GM13977 (cell line): Measurements from ENCODE around the gene MTHFD1L.
A peak's percentile ranks its signal among the peaks of the same experiment; 100 is the strongest.

Experiments
- DNase-seq: peaks from one replicate; pipeline ENCODE4 v3.0.0; 2012; ENCODE audit warnings: low spot score
- in situ Hi-C: fragments of 300-500 bp; cut with MboI; formaldehyde crosslinking; loops from one replicate; pipeline ENCODE4 v1.12.0; 2022; ENCODE audit warnings: low sequenced_read_pairs, low pct_unique_long_range_greater_than_20kb, mixed read lengths, inconsistent platforms; ENCODE audit not compliant: unreplicated experiment
- TF ChIP-seq, protein P1 (sequence below): IDR thresholded peaks from 2 replicates; pipeline ENCODE4 v1.5.1; 2012; ENCODE audit warnings: mild to moderate bottlenecking, control low read depth; ENCODE audit not compliant: insufficient read depth; ENCODE audit errors: extremely low read depth, missing control alignments

MTHFD1L gene

DNA sequence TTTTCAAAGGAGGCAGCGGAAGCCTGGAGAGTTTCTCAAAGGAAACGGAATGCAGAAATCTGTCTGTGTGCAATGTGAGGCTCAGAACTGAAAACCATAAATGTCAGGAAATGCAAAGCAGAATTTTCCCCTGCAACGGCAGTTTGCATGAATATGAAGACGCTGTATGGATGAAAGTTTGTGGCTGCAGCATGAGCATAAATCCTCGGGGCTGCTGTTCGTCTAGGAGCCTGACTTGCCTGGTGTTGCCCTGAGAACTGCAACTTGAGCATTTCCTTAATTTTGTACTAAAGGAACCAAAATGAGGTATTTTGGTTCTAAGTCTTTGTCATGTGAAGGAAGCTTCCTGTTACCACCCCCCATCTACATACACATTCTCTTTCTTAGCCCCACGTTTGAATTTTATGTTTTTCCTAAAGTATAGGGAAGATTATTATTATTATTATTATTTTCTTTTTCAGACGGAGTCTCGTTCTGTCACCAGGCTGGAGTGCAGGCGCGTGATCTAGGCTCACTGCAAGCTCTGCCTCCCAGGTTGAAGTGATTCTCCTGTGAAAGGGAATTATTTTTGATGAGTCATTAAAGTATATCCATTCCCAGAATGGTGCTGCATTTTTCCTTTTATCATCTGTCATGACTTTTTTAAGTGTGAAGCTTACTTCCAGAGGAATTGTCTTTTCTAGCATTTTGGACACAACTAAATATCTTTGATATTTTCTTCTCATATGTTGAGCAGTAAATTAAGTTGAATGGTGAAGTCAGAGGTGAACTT lies 33.1 kb downstream of the MTHFD1L start:
- no peak for DNase-seq
- TF ChIP-seq, protein P1, sequence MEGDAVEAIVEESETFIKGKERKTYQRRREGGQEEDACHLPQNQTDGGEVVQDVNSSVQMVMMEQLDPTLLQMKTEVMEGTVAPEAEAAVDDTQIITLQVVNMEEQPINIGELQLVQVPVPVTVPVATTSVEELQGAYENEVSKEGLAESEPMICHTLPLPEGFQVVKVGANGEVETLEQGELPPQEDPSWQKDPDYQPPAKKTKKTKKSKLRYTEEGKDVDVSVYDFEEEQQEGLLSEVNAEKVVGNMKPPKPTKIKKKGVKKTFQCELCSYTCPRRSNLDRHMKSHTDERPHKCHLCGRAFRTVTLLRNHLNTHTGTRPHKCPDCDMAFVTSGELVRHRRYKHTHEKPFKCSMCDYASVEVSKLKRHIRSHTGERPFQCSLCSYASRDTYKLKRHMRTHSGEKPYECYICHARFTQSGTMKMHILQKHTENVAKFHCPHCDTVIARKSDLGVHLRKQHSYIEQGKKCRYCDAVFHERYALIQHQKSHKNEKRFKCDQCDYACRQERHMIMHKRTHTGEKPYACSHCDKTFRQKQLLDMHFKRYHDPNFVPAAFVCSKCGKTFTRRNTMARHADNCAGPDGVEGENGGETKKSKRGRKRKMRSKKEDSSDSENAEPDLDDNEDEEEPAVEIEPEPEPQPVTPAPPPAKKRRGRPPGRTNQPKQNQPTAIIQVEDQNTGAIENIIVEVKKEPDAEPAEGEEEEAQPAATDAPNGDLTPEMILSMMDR: no peak
- in situ Hi-C loops: no loop called here

DNA sequence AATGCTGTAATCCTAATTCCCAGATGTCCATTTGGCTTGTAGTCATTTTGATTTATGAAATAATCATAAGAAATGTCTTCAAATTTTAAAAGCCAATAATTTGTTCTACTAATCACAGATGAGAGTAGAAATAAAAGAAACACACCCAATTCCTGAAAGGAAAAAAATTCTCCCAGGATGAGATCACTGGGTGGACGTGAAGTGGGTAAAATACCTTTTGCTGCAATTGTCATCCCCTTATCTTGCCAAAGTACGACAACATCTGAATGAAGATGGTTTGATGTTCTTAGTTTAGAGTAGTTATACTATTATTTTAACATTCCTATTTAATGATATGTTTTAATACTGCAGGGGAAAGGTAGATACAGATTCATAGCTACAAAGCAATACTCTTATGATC lies 33.7 kb downstream of the MTHFD1L start:
- TF ChIP-seq, protein P1: no peak
- in situ Hi-C loops: no loop called here
- DNase-seq: no peak

DNA sequence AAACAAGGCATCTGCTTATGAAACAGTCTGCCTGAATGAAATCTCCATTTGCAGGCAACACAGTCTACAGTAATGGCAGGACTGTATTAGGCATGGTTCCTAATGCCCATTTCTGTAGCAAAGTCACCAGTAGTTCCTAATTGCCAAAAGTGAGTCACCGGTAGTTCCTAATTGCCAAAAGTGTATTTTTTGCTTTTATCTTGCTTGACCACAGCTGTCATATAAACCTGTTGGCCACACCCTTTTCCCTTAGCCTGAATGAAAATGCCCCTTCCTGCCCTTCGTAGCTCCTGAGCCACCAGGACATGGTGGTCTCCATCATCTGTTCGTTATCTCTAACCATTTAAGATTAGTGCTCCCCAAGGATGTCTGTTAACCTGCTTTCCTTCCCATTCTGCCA lies 34.5 kb downstream of the MTHFD1L start:
- DNase-seq: no peak
- in situ Hi-C loops: loop anchor here (10.0 kb wide), 1 partner anchor 435 kb away; no protein-coding TSS in a partner anchor
- TF ChIP-seq, protein P1: no peak

DNA sequence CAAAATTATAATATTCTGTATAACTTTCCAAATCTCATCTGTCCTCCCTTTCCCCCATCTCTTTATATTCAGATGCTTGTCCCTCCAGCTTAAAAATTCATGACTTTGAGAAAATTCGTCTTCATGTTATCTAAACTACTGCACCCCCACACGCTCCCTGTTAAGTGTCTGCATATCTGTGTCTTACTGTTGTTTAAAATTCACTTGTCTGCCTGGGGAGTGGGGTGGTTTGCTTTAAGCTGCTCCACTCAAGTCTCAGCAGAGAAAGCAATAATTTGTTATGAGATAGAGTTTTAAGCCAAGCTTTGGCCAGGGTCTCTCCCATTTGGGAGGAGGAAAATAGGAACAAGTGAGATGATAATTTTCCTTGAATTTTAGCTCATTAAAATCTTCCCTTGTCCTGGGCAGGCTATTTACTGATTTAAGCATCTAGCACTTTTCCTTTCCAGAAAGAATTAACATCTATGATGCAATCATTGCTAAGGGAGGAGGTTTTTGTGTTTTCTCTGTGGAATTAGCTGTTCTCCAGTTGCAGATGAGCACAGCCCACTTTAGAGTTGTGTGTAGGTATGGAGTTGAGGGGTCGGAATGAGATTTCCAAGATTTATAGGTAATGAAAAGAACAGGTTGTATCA lies 36.8 kb downstream of the MTHFD1L start:
- in situ Hi-C loops: loop anchor here (10.0 kb wide), 1 partner anchor 433 kb away; no protein-coding TSS in a partner anchor
- TF ChIP-seq, protein P1: no peak
- no peak for DNase-seq

DNA sequence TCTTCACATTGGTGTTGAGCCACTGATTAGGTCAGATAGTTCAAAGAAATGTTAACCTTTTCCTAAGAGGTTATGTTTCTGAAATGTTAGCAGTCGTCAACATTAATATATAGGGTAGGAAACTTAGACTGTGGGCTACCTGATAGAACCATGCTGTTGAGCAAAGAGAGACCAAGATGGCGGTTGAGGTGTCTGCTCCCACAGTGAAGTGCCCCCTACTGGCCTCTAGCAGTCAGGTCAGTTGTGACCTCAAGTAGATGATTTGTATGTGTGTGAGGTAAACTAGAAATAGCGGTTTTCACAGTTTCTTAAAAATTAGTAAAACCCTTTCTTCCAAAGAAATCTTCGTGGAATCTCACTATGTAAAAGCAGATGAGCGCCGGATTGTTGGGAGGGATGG lies 40.3 kb downstream of the MTHFD1L start:
- no peak for DNase-seq
- in situ Hi-C loops: loop anchor here (10.0 kb wide), 1 partner anchor 429 kb away; no protein-coding TSS in a partner anchor
- TF ChIP-seq, protein P1: peak; percentile 29

DNA sequence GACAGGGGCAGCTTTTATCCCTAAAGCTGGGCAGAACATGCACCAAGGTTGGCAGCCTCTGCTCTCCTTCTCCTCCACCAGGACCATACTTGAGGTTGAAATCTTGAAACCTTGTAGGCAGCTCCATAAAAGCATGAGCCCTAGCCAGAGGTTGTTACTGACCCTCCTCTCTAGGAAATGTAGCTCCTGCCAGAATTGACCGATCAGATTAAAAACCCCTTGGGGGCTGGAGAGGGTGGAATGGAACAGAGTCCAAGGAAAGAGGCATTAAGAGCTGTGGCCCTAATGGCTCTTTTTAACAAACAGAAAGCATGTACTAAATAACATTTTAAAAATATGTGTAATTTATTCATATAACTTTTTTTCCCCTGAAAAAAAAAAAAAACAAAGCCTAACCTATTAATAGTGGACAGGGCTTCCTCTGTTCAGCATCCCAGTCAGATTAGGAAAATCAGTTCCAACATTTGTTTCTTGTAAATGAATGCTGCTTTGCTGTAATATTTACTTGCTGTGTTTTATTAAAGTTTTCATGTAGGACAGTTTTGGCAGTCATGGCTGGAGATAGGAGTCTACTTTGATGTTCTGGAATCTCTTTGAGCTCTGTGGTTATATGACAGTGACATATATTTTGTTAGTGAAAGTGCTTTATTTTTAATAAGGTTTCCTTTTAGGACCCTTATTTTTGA lies 41.3 kb downstream of the MTHFD1L start:
- no peak for DNase-seq
- in situ Hi-C loops: loop anchor here (10.0 kb wide), 1 partner anchor 428 kb away; no protein-coding TSS in a partner anchor
- TF ChIP-seq, protein P1: no peak
